Mucosa of descending colon (tissue), 3 donors: Measurements from ENCODE around the gene ZNF609. TPM values are rescaled to one million over a fixed set of nuclear protein-coding genes. Genes with fewer than 3 reads are reported as not detected.
A peak's percentile ranks its signal among the peaks of the same experiment; 100 is the strongest.

Experiments used
- ATAC-seq: fragments of 200-7000 bp; cut with Tn5 transposase; one replicate; pipeline ENCODE4 v1.9.1; 2020; ENCODE audit warnings: mild to moderate bottlenecking, moderate library complexity
- DNase-seq, 3 donors: peaks; one replicate each; pipeline ENCODE4 v3.0.0-alpha.2; 2020
- H3K36me3 ChIP-seq: fragments of 200-600 bp; one replicate; pipeline ENCODE4 v1.8.0; 2021; ENCODE audit warnings: low read depth, mild to moderate bottlenecking
- H3K4me1 ChIP-seq: fragments of 200-600 bp; one replicate; pipeline ENCODE4 v1.8.0; 2021; ENCODE audit warnings: low read depth, mild to moderate bottlenecking
- H3K4me3 ChIP-seq: fragments of 200-600 bp; one replicate; pipeline ENCODE4 v1.8.0; 2021; ENCODE audit warnings: mild to moderate bottlenecking
- H3K9me3 ChIP-seq: fragments of 200-600 bp; one replicate; pipeline ENCODE4 v1.8.0; 2021; ENCODE audit warnings: mild to moderate bottlenecking
- CTCF ChIP-seq: fragments of 200-600 bp; IDR thresholded peaks from one replicate; pipeline ENCODE4 v1.8.0; 2022; ENCODE audit warnings: antibody characterized with exemption, mild to moderate bottlenecking
- intact Hi-C, 2 donors: fragments of 100-400 bp; cut with DNase I in 1 of 2; cut with micrococcal nuclease in 1 of 2; formaldehyde crosslinking; loops; one replicate each; pipeline versions ENCODE4 v1.11.0 to v1.11.1; 2022; cut with DNase I, micrococcal nuclease
- total RNA-seq, 3 donors: library from RNA; stranded (reverse); fragmentation: NEBNext Ultra II Directional in 2 of 3; extraction: Animal tissue kit (Norgen Biotek cat#: 25700) in 2 of 3; gene quantifications; one replicate each; pipeline versions ENCODE4 v1.2.1 to v1.2.4, GENCODE V29; 2021 to 2023
- donor health status: DM: no; HTN: no; CAD: no; lungs with moderate emphysema.
- donor health status: DM: no; HTN: no; CAD: no.
- donor health status: DM: no; HTN: yes; CAD: no.

ZNF609 gene
- total RNA-seq, 3 donors from 2014 or later: 25.4 to 49.2 (median 29.5) TPM

- peak; percentile 65 for ATAC-seq
- no peaks in the 10 kb centered on the region for H3K36me3 ChIP-seq
- TF ChIP-seq CTCF: no peak
Measured at GRCh38 chr15:64619880-64620839, 159.8 kb downstream of the ZNF609 start.

GRCh38 chr15:64621056-64621455 is 160.7 kb downstream of the ZNF609 start:
- no peaks in the 10 kb centered on the region for H3K36me3 ChIP-seq
- H3K9me3 ChIP-seq: no peaks in the 10 kb centered on the region
- DNase-seq: no peak
- H3K4me3 ChIP-seq: no peak overlapping the region
- no peak for ATAC-seq
- TF ChIP-seq CTCF: no peak
- peaks cover 25% of the 10 kb centered on the region for H3K4me1 ChIP-seq
- intact Hi-C loops: no loop called here

More at GRCh38 chr15:64619880-64620839, 159.8 kb downstream of the ZNF609 start:
- Histone ChIP-seq H3K9me3 (no peaks in the 10 kb centered on the region), H3K4me3 (no peak overlapping the region), H3K4me1 (peaks cover 25% of the 10 kb centered on the region)
- intact Hi-C loops: no loop called here
- DNase-seq: no peak

GRCh38 chr15:64622410-64623260 is 162.3 kb downstream of the ZNF609 start:
- ATAC-seq (peak; percentile 66), DNase-seq (no peak)
- intact Hi-C loops: no loop called here
- H3K36me3 ChIP-seq: no peaks in the 10 kb centered on the region
- H3K9me3 ChIP-seq: no peaks in the 10 kb centered on the region
- no peak overlapping the region for H3K4me3 ChIP-seq
- TF ChIP-seq CTCF: no peak
- peaks cover 25% of the 10 kb centered on the region for H3K4me1 ChIP-seq

- DNase-seq (no peak), ATAC-seq (no peak)
- no peak overlapping the region for H3K4me3 ChIP-seq
- peaks cover 25% of the 10 kb centered on the region for H3K4me1 ChIP-seq
- no peaks in the 10 kb centered on the region for H3K9me3 ChIP-seq
- no peak for TF ChIP-seq CTCF
- H3K36me3 ChIP-seq: no peaks in the 10 kb centered on the region
- intact Hi-C loops: no loop called here
Measured at GRCh38 chr15:64623347-64623996, 163.1 kb downstream of the ZNF609 start.

GRCh38 chr15:64624242-64624641 is 163.9 kb downstream of the ZNF609 start:
- no peak for ATAC-seq
- DNase-seq: no peak

More at GRCh38 chr15:64624242-64624641, 163.9 kb downstream of the ZNF609 start:
- Histone ChIP-seq H3K4me3 (no peak overlapping the region), H3K9me3 (no peaks in the 10 kb centered on the region), H3K36me3 (no peaks in the 10 kb centered on the region), H3K4me1 (peaks cover 20% of the 10 kb centered on the region)
- TF ChIP-seq CTCF: no peak
- intact Hi-C loops: no loop called here
